Neural progenitor cell (in vitro differentiated cells): ENCODE measurements around the gene WIPF3.

Experiments used
- EZH2phosphoT487 ChIP-seq: fragments of 200-600 bp; sonication (generic); IDR thresholded peaks from 2 replicates; pipeline ENCODE4 v1.6.1; 2017; ENCODE audit warnings: antibody characterized with exemption
- TF ChIP-seq, protein P1 (sequence below): fragments of 200-600 bp; sonication (generic); IDR thresholded peaks from 2 replicates; pipeline ENCODE4 v1.5.1; 2017; ENCODE audit warnings: antibody characterized with exemption, mild to moderate bottlenecking

DNA sequence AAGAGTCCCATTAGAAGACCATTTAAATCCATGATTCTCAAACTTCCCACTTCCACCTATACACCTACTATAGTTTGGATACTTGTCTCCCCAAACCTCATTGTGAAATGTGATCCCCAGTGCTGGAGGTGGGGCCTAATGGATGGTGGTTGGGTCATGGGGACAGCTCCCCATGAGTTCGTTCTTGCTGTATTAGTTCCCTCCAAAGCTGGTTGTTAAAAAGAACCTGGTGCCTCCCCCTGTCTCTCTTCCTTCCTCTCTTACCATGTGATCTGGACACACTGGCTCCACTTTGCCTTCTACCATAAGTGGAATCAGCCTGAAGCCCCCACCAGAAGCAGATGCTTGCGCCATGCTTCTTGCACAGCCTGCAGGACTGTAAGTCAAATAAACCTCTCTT, 53.9 kb downstream of the WIPF3 start:
- no peak for TF ChIP-seq EZH2phosphoT487
- TF ChIP-seq, protein P1, sequence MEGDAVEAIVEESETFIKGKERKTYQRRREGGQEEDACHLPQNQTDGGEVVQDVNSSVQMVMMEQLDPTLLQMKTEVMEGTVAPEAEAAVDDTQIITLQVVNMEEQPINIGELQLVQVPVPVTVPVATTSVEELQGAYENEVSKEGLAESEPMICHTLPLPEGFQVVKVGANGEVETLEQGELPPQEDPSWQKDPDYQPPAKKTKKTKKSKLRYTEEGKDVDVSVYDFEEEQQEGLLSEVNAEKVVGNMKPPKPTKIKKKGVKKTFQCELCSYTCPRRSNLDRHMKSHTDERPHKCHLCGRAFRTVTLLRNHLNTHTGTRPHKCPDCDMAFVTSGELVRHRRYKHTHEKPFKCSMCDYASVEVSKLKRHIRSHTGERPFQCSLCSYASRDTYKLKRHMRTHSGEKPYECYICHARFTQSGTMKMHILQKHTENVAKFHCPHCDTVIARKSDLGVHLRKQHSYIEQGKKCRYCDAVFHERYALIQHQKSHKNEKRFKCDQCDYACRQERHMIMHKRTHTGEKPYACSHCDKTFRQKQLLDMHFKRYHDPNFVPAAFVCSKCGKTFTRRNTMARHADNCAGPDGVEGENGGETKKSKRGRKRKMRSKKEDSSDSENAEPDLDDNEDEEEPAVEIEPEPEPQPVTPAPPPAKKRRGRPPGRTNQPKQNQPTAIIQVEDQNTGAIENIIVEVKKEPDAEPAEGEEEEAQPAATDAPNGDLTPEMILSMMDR: no peak
